Mesenchymal stem cell (in vitro differentiated cells and primary cell): Measurements from ENCODE around the gene PRPF40B.

Experiments used
- DNase-seq: peaks from one replicate; pipeline ENCODE4 v3.0.0-alpha.2; 2013
- H2AFZ ChIP-seq: one replicate; pipeline ENCODE4 v1.6.1; 2013; ENCODE audit warnings: low read depth, mild to moderate bottlenecking, control low read depth, inconsistent platforms, low read length, moderate library complexity
- H2AK5ac ChIP-seq: 2 replicates; pipeline ENCODE4 v1.6.1; 2013; ENCODE audit warnings: low read length, moderate library complexity, mild to moderate bottlenecking, inconsistent platforms; ENCODE audit not compliant: severe bottlenecking
- H2BK120ac ChIP-seq: one replicate; pipeline ENCODE4 v1.6.1; 2013; ENCODE audit warnings: low read depth, mild to moderate bottlenecking, inconsistent platforms, low read length, moderate library complexity
- H2BK12ac ChIP-seq, 2 experiments: one replicate each; pipeline ENCODE4 v1.6.1; 2013; ENCODE audit warnings: inconsistent platforms in 2 of 2, low read length in 2 of 2, mild to moderate bottlenecking in 2 of 2, moderate library complexity in 2 of 2, control low read depth in 1 of 2
- H2BK15ac ChIP-seq: one replicate; pipeline ENCODE4 v1.6.1; 2013; ENCODE audit warnings: mild to moderate bottlenecking, low read depth, inconsistent platforms; ENCODE audit not compliant: poor library complexity, severe bottlenecking
- H2BK5ac ChIP-seq: 2 replicates; pipeline ENCODE4 v1.6.1; 2013; ENCODE audit warnings: low read depth, mild to moderate bottlenecking, low read length, control low read depth, inconsistent platforms; ENCODE audit not compliant: poor library complexity, severe bottlenecking
- H3K14ac ChIP-seq, 2 experiments: one replicate each; pipeline ENCODE4 v1.6.1; 2013; ENCODE audit warnings: inconsistent platforms in 2 of 2, low read length in 2 of 2, control low read depth in 1 of 2, mild to moderate bottlenecking in 1 of 2, moderate library complexity in 1 of 2
- H3K18ac ChIP-seq, 2 experiments: one replicate each; pipeline ENCODE4 v1.6.1; 2013; ENCODE audit warnings: inconsistent platforms in 2 of 2, low read length in 2 of 2, control low read depth in 1 of 2, low read depth in 1 of 2, mild to moderate bottlenecking in 1 of 2
- H3K23ac ChIP-seq, 2 experiments: one replicate each; pipeline ENCODE4 v1.6.1; 2013; ENCODE audit warnings: inconsistent platforms in 2 of 2, low read length in 2 of 2, mild to moderate bottlenecking in 2 of 2, moderate library complexity in 2 of 2, control low read depth in 1 of 2
- H3K27ac ChIP-seq: 2 replicates; pipeline ENCODE4 v1.5.1; 2013; ENCODE audit warnings: mild to moderate bottlenecking, moderate library complexity, low read length, control low read depth, inconsistent platforms; ENCODE audit not compliant: poor library complexity, severe bottlenecking
- H3K27me3 ChIP-seq, 2 experiments: 2 replicates each; pipeline versions ENCODE4 v1.6.1 to v1.7.0; 2013; ENCODE audit warnings: low read length in 2 of 2, mild to moderate bottlenecking in 2 of 2, moderate library complexity in 2 of 2, control low read depth in 1 of 2, inconsistent platforms in 1 of 2; ENCODE audit not compliant: control insufficient read depth in 1 of 2, insufficient read depth in 1 of 2
- H3K36me3 ChIP-seq, 2 experiments: 2 replicates each; pipeline versions ENCODE4 v1.6.1 to v1.7.0; 2013; ENCODE audit warnings: low read length in 2 of 2, control low read depth in 1 of 2, inconsistent platforms in 1 of 2, low read depth in 1 of 2, mild to moderate bottlenecking in 1 of 2; ENCODE audit not compliant: insufficient read depth in 2 of 2, control insufficient read depth in 1 of 2
- H3K4ac ChIP-seq, 2 experiments: one replicate each; pipeline ENCODE4 v1.6.1; 2013; ENCODE audit warnings: inconsistent platforms in 2 of 2, low read length in 2 of 2, mild to moderate bottlenecking in 2 of 2, moderate library complexity in 2 of 2, control low read depth in 1 of 2, low read depth in 1 of 2
- H3K4me1 ChIP-seq: 2 replicates; pipeline ENCODE4 v1.6.1; 2013; ENCODE audit warnings: low read depth, low read length, control low read depth; ENCODE audit not compliant: control insufficient read depth, insufficient read depth
- H3K4me2 ChIP-seq: 2 replicates; pipeline ENCODE4 v1.6.1; 2013; ENCODE audit warnings: low read length, mild to moderate bottlenecking, inconsistent platforms; ENCODE audit not compliant: poor library complexity, severe bottlenecking
- H3K4me3 ChIP-seq, 2 experiments: 2 replicates each; pipeline versions ENCODE4 v1.5.1 to v1.7.0; 2013; ENCODE audit warnings: low read length in 2 of 2, mild to moderate bottlenecking in 2 of 2, control low read depth in 1 of 2, low read depth in 1 of 2; ENCODE audit not compliant: insufficient read depth in 1 of 2
- H3K79me1 ChIP-seq: replicated peaks from 2 replicates; pipeline ENCODE4 v1.6.1; 2013; ENCODE audit warnings: mild to moderate bottlenecking, control low read depth, low read length, inconsistent platforms; ENCODE audit not compliant: poor library complexity, severe bottlenecking
- H3K9ac ChIP-seq: 2 replicates; pipeline ENCODE4 v1.7.0; 2013; ENCODE audit warnings: mild to moderate bottlenecking, low read length, moderate library complexity
- H3K9me3 ChIP-seq: 2 replicates; pipeline ENCODE4 v1.7.0; 2013; ENCODE audit warnings: mild to moderate bottlenecking, low read length; ENCODE audit not compliant: control insufficient read depth
- H4K8ac ChIP-seq: one replicate; pipeline ENCODE4 v1.6.1; 2013; ENCODE audit warnings: inconsistent platforms, mild to moderate bottlenecking, low read length, moderate library complexity
- H4K91ac ChIP-seq: one replicate; pipeline ENCODE4 v1.6.1; 2013; ENCODE audit warnings: mild to moderate bottlenecking, low read length, inconsistent platforms
- WGBS: methylation state at CpG from one replicate; pipeline ENCODE4 v1.1.7; 2013; ENCODE audit warnings: mixed read lengths; 5-methylcytosine and 5-hydroxymethylcytosine counted together

The PRPF40B gene

DNA sequence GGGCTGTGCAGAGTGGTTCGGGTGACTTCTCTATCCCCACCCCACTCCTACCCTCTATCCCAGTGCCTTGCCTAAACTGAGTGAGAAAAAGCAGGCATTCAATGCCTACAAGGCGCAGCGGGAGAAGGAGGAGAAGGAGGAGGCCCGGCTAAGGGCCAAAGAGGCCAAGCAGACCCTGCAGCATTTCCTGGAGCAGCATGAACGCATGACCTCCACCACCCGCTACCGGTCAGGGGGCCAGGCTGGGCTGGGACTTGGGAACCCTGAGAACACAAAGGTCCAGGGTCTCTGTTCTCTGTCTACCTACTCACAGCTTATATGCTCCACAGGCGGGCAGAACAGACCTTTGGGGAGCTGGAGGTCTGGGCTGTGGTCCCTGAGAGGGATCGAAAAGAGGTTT, 11.7 kb downstream of the PRPF40B start:
- H3K9ac ChIP-seq = no peak overlapping the region
- no peak overlapping the region for H3K14ac ChIP-seq
- H3K18ac ChIP-seq = no peak overlapping the region
- no peak overlapping the region for H2BK120ac ChIP-seq
- H4K91ac ChIP-seq = no peak overlapping the region
- no peak overlapping the region for H3K23ac ChIP-seq
- WGBS = 95% methylated on average over 8 of the region's 9 CpGs
- H2BK15ac ChIP-seq = no peak overlapping the region
- H3K4me2 ChIP-seq = no peak overlapping the region
- H2BK12ac ChIP-seq = no peak overlapping the region
- H2BK5ac ChIP-seq = no peak overlapping the region
- H2AK5ac ChIP-seq = no peak overlapping the region
- peaks cover 36 to 72% of the 10 kb centered on the region in 2 experiments for H3K36me3 ChIP-seq
- no peaks in the 10 kb centered on the region for H3K9me3 ChIP-seq
- no peak for DNase-seq
- no peak overlapping the region for H2AFZ ChIP-seq
- no peak overlapping the region for H4K8ac ChIP-seq
- peaks cover 6% of the 10 kb centered on the region for H3K4me1 ChIP-seq
- no peak overlapping the region for H3K27ac ChIP-seq
- no peak overlapping the region for H3K4ac ChIP-seq
- no peak overlapping the region for H3K4me3 ChIP-seq
- H3K27me3 ChIP-seq = no peaks in the 10 kb centered on the region
- peaks cover 11% of the 10 kb centered on the region for H3K79me1 ChIP-seq

DNA sequence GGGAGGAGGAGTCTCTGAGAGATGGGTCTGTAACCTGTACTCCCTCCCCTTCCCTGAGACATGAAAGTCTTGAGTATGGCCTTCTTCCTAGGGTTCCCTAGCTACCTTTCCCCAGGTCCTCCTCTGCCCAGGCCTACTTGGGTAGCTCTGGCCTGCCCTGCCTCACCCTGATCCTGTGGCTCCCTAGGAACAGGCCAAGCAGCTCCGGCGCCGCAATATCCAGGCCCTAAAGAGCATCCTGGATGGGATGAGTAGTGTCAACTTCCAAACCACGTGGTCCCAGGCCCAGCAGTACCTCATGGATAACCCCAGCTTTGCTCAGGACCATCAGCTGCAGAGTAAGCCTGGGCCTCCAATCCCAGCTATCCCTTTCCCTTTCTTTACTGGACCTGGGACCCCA, 12.3 kb downstream of the PRPF40B start:
- Histone ChIP-seq H3K79me1 (peaks cover 6% of the 10 kb centered on the region), H2BK12ac (no peak overlapping the region), H3K18ac (no peak overlapping the region), H3K27ac (no peak overlapping the region), H3K4me1 (peaks cover 6% of the 10 kb centered on the region), H3K27me3 (no peaks in the 10 kb centered on the region), H4K8ac (no peak overlapping the region), H2AFZ (no peak overlapping the region), H2BK15ac (no peak overlapping the region), H2BK5ac (no peak overlapping the region), H4K91ac (peak overlapping the region; percentile 6), H3K9me3 (no peaks in the 10 kb centered on the region), H3K4ac (no peak overlapping the region), H3K23ac (no peak overlapping the region), H2BK120ac (no peak overlapping the region), H3K4me2 (no peak overlapping the region), H3K4me3 (no peak overlapping the region), H3K14ac (no peak overlapping the region), H2AK5ac (no peak overlapping the region), H3K9ac (no peak overlapping the region), H3K36me3 (peaks cover 36 to 79% of the 10 kb centered on the region in 2 experiments)
- no peak for DNase-seq
- WGBS = 100% methylated on average over 4 of the region's 4 CpGs

DNA sequence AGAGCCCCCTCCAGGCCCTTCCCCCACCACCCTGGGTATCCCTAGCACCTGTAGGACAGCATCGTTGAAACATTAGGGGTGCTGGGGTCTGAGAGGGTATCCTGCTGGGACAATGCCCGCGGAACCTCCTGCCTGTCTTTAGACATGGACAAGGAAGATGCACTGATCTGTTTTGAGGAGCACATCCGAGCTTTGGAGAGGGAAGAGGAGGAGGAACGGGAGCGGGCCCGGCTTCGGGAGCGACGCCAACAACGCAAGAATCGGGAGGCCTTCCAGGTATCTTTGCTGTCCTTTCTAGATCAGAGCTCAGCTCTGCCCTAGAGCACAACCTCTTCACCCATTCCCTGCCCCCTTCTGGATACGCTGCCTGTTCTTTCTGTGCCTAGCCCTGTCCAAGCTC, 13.2 kb downstream of the PRPF40B start:
- Histone ChIP-seq H2BK5ac (no peak overlapping the region), H3K14ac (no peak overlapping the region), H2BK120ac (no peak overlapping the region), H3K9me3 (no peaks in the 10 kb centered on the region), H2BK15ac (no peak overlapping the region), H3K36me3 (peaks cover 40 to 85% of the 10 kb centered on the region in 2 experiments), H3K27ac (no peak overlapping the region), H3K4me3 (no peak overlapping the region), H3K4me2 (no peak overlapping the region), H3K18ac (no peak overlapping the region), H3K27me3 (no peaks in the 10 kb centered on the region), H3K9ac (peak overlapping the region; percentile 65), H3K4me1 (peaks cover 6% of the 10 kb centered on the region), H2AFZ (no peak overlapping the region), H3K79me1 (no peaks in the 10 kb centered on the region), H2BK12ac (no peak overlapping the region), H4K91ac (no peak overlapping the region), H3K4ac (no peak overlapping the region), H2AK5ac (no peak overlapping the region), H4K8ac (peak overlapping the region; percentile 56), H3K23ac (no peak overlapping the region)
- WGBS = 89% methylated on average over 13 of the region's 13 CpGs
- no peak for DNase-seq

DNA sequence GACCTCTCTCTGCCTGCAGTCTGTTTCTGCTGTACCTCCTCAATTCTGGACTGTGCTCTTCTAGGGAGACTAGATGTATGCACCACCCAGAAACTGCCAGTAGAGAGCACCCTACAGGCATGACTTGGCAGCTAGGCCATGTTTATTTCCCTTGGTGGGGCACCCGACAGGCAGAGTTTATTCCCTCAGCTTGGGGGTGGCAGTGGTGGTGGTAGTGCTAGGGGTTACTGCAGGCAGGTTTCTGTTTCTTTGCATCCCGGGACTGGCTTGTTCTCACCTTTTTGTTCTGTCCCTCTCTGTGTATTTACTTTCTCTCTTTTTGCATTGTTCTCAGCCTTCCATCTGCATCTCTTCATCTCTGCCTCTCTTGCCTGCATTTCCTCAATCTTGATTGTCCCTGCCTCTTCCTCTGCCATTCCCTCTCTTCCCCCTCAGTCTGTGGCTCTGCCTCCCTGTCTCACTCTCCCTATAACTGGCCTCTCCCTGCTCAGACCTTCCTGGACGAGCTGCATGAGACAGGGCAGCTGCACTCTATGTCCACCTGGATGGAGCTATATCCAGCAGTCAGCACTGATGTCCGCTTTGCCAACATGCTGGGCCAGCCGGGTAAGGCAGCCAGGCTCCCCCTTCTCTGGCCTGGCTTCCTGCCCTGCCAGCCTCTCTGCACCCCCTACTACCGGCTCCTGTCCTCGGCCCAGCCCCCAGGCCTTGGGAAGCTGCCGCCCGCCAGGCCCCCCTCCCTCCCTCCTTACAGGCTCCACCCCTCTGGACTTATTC, 13.8 kb downstream of the PRPF40B start:
- H3K4me2 ChIP-seq = no peak overlapping the region
- H4K8ac ChIP-seq = peak overlapping the region; percentile 73
- no peak overlapping the region for H2AFZ ChIP-seq
- H3K9me3 ChIP-seq = no peaks in the 10 kb centered on the region
- H2BK5ac ChIP-seq = no peak overlapping the region
- H3K79me1 ChIP-seq = no peaks in the 10 kb centered on the region
- peak overlapping the region in 1 of 2 experiments; percentile 1 for H2BK12ac ChIP-seq
- peak overlapping the region; percentile 65 for H3K9ac ChIP-seq
- no peak overlapping the region for H3K4me3 ChIP-seq
- no peak overlapping the region for H2BK120ac ChIP-seq
- H2AK5ac ChIP-seq = no peak overlapping the region
- H3K4ac ChIP-seq = no peak overlapping the region
- no peak overlapping the region for H3K27ac ChIP-seq
- H3K14ac ChIP-seq = no peak overlapping the region
- H3K18ac ChIP-seq = peak overlapping the region in 1 of 2 experiments; percentile 5
- no peak overlapping the region for H3K23ac ChIP-seq
- no peaks in the 10 kb centered on the region for H3K27me3 ChIP-seq
- peak; percentile 78 for DNase-seq
- peaks cover 6% of the 10 kb centered on the region for H3K4me1 ChIP-seq
- WGBS = 58% methylated on average over 5 of the region's 9 CpGs
- peaks cover 42 to 85% of the 10 kb centered on the region in 2 experiments for H3K36me3 ChIP-seq
- H2BK15ac ChIP-seq = no peak overlapping the region
- peak overlapping the region; percentile 37 for H4K91ac ChIP-seq
